ENCODE results near the gene YY2.

GRCh38 chrX:21816136-21816535, 39.7 kb upstream of the YY2 start:
- TF ChIP-seq CTCF (IDR thresholded peaks at IDR 0.05): no peak
- TF ChIP-seq POLR2A (IDR thresholded peaks at IDR 0.05): no peak

Data from uterus (tissue), 2 donors.